GM19438 (cell line): ENCODE data around the gene SHTN1.

ENCODE experiments used
- ATAC-seq: cut with Tn5 transposase; IDR thresholded peaks from one replicate; pipeline ENCODE4 v1.9.1; 2021; ENCODE audit warnings: low read depth; ENCODE audit not compliant: unreplicated experiment

SHTN1 gene

DNA sequence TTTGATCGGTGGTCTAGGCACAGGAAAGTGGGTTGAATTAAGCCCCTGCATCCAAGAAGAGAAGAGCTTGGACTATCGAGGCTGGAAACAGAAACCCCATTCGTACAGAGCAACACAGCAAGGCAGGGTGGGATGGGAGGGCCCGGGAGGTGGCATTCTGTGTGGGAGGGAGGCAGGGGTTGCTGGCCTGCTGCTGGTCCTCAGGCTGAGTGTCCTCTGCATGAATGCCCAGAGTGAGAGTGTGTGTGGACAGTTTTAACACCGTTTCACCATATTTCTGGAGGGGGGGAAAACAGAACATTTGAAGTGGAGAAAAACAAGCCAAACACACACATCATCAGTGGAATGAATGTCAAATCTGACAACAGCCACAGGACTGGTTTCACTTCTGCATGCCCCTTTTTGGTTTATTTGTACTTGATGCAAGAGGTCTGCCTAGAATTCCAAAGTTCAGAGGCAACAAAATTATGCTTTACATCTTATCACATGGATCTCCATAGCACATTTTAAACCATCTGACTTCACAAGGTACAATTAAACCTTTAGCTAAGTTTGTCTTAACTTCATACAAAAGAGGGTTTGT, 166.8 kb downstream of the SHTN1 start:
- ATAC-seq = peak; percentile 88

- no peak for ATAC-seq
Observed at GRCh38 chr10:116836902-116837523, 168.0 kb downstream of the SHTN1 start.

DNA sequence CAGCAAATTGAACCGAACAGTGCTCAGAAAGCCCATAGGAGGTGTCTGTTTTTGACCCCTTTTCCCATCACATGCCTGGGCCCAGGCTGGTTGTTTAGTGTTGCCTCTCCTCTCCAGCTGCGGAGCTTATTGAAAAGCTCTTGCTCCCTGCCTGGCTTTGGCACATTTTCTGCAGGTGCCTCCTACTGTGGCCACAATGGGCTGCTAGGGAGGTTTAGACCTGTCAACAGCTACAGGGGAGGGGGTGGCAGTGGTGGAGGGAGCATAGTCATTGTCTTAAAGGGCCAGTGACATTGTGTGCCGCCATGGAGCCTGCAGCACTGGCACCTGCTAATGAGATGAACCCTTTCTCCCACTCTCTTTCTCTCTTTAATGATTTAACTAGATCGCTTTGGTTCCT, 168.9 kb downstream of the SHTN1 start:
- no peak for ATAC-seq

DNA sequence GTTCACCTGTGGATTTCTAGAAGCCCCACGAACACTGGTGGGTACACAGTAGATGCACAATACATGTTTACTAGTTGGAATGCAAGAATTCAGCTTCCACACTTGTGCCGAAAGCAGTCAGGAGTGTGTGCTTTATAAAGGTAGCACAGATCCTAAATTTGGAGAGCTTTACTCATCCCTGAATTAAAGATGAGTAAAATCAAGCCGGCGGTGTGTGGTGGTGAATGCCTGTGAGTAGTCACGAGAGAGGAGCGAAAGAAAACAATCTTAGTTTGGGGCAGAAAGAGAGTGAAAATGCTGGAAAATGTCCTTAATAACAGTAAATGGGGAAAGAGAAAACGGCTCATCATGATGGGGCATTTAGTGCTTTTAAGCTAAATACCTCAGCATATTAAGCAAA, 169.3 kb downstream of the SHTN1 start:
- ATAC-seq = no peak

- no peak for ATAC-seq
Observed at GRCh38 chr10:116833986-116834985, 170.7 kb downstream of the SHTN1 start.

- ATAC-seq = no peak
Observed at GRCh38 chr10:116831790-116832189, 173.2 kb downstream of the SHTN1 start.
